Measurements from ENCODE around the gene FABP1.

GRCh38 chr2:88085602-88086001 is 42.3 kb downstream of the FABP1 start:
- TF ChIP-seq, protein P1, sequence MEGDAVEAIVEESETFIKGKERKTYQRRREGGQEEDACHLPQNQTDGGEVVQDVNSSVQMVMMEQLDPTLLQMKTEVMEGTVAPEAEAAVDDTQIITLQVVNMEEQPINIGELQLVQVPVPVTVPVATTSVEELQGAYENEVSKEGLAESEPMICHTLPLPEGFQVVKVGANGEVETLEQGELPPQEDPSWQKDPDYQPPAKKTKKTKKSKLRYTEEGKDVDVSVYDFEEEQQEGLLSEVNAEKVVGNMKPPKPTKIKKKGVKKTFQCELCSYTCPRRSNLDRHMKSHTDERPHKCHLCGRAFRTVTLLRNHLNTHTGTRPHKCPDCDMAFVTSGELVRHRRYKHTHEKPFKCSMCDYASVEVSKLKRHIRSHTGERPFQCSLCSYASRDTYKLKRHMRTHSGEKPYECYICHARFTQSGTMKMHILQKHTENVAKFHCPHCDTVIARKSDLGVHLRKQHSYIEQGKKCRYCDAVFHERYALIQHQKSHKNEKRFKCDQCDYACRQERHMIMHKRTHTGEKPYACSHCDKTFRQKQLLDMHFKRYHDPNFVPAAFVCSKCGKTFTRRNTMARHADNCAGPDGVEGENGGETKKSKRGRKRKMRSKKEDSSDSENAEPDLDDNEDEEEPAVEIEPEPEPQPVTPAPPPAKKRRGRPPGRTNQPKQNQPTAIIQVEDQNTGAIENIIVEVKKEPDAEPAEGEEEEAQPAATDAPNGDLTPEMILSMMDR (conservative IDR thresholded peaks at IDR 0.05; ENCODE audit: low read depth, low read length) = no peak
- TF ChIP-seq POLR2A (IDR thresholded peaks at IDR 0.05; ENCODE audit: low read depth, low read length) (no peak), MAZ (IDR thresholded peaks at IDR 0.05; ENCODE audit: borderline replicate concordance, low read depth, low read length) (no peak), SMC3 (IDR thresholded peaks at IDR 0.05; ENCODE audit: low read depth, low read length) (no peak), FOS (IDR thresholded peaks at IDR 0.05; ENCODE audit: low read depth, low read length) (no peak), CEBPB (IDR thresholded peaks at IDR 0.05; ENCODE audit: low read depth, low read length) (no peak), BHLHE40 (IDR thresholded peaks at IDR 0.05; ENCODE audit: low read depth, low read length) (no peak), MXI1 (IDR thresholded peaks at IDR 0.05; ENCODE audit: borderline replicate concordance, low read depth, low read length) (no peak), RAD21 (IDR thresholded peaks at IDR 0.05; ENCODE audit: low read length) (no peak), RCOR1 (IDR thresholded peaks at IDR 0.05; ENCODE audit: insufficient replicate concordance, low read length) (no peak), USF2 (IDR thresholded peaks at IDR 0.05; ENCODE audit: low read depth, low read length) (no peak)

Data from IMR-90 (cell line).